ENCODE data around the gene RUNX2.
A peak's percentile ranks its signal among the peaks of the same experiment; 100 is the strongest.

The RUNX2 gene

DNA sequence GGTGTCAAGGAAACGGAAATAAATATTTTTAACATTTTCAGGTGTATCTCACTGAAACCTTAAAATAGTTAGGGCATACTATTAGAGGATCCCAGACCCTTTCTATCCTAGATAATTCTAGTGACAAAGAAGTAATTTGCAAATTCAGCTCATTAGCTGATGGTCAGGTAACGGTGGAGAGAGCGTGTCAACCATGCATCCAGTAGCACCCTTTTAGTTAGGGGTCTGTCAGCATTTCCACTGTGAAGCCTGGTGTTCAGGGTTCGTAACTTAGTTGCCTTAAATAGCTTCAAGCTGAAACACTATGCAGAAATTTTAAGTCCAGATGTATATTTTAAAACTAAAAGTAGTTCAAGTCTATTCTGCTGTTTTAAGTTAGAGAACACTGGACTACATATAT lies 98.1 kb downstream of the RUNX2 start:
- H3K36me3 ChIP-seq (ENCODE audit: control insufficient read depth in 1 of 2, insufficient read depth in 2 of 2, low read length in 2 of 2): no peaks in the 10 kb centered on the region
- H3K4me1 ChIP-seq (ENCODE audit: control insufficient read depth in 1 of 2, insufficient read depth in 2 of 2, low read length in 2 of 2): peaks cover 0 to 22% of the 10 kb centered on the region in 2 donors
- peaks cover 13% of the 10 kb centered on the region for H3K27me3 ChIP-seq (ENCODE audit: low read depth, low read length)
- no peak overlapping the region for H3K4me3 ChIP-seq (ENCODE audit: low read depth in 1 of 2, low read length in 2 of 2)
- no peaks in the 10 kb centered on the region for H3K9me3 ChIP-seq (ENCODE audit: control insufficient read depth in 1 of 2, low read length in 2 of 2)
- no peak overlapping the region for H3K27ac ChIP-seq (ENCODE audit: low read length)

DNA sequence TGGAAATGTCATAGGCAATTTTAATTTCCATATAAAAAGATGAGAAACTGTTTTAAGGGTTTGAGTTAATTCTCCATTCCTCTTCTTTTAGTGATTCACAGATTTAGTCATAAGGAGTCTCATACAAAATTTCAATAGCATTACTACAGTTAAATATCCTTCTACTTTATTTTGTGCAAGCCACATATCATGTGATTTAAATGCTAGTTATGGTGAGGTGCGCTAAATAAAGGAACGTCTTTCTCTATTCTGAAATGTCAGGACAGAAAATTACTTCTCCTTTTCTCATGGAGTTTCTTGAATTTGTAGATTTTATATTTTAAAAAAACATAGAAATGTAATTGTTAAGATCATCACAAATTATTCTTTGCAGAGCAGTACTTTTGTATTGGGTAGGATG lies 99.6 kb downstream of the RUNX2 start:
- Histone ChIP-seq H3K36me3 (ENCODE audit: control insufficient read depth in 1 of 2, insufficient read depth in 2 of 2, low read length in 2 of 2) (no peaks in the 10 kb centered on the region), H3K27ac (ENCODE audit: low read length) (peak overlapping the region; percentile 14), H3K9me3 (ENCODE audit: control insufficient read depth in 1 of 2, low read length in 2 of 2) (no peaks in the 10 kb centered on the region), H3K4me3 (ENCODE audit: low read depth in 1 of 2, low read length in 2 of 2) (no peak overlapping the region), H3K4me1 (ENCODE audit: control insufficient read depth in 1 of 2, insufficient read depth in 2 of 2, low read length in 2 of 2) (peaks cover 0 to 10% of the 10 kb centered on the region in 2 donors), H3K27me3 (ENCODE audit: low read depth, low read length) (peaks cover 9% of the 10 kb centered on the region)

- no peaks in the 10 kb centered on the region for H3K36me3 ChIP-seq (ENCODE audit: control insufficient read depth in 1 of 2, insufficient read depth in 2 of 2, low read length in 2 of 2)
- peaks cover 0 to under 1% of the 10 kb centered on the region in 2 donors for H3K4me1 ChIP-seq (ENCODE audit: control insufficient read depth in 1 of 2, insufficient read depth in 2 of 2, low read length in 2 of 2)
- H3K27ac ChIP-seq (ENCODE audit: low read length): no peak overlapping the region
- H3K27me3 ChIP-seq (ENCODE audit: low read depth, low read length): no peaks in the 10 kb centered on the region
- no peaks in the 10 kb centered on the region for H3K9me3 ChIP-seq (ENCODE audit: control insufficient read depth in 1 of 2, low read length in 2 of 2)
- H3K4me3 ChIP-seq (ENCODE audit: low read depth in 1 of 2, low read length in 2 of 2): no peak overlapping the region
Measured at GRCh38 chr6:45428727-45429126, 100.6 kb downstream of the RUNX2 start.

GRCh38 chr6:45430590-45431202 lies 102.6 kb downstream of the RUNX2 start:
- H3K27ac ChIP-seq (ENCODE audit: low read length): no peak overlapping the region
- H3K9me3 ChIP-seq (ENCODE audit: control insufficient read depth in 1 of 2, low read length in 2 of 2): no peaks in the 10 kb centered on the region
- H3K27me3 ChIP-seq (ENCODE audit: low read depth, low read length): no peaks in the 10 kb centered on the region
- H3K4me1 ChIP-seq (ENCODE audit: control insufficient read depth in 1 of 2, insufficient read depth in 2 of 2, low read length in 2 of 2): no peaks in the 10 kb centered on the region
- no peaks in the 10 kb centered on the region for H3K36me3 ChIP-seq (ENCODE audit: control insufficient read depth in 1 of 2, insufficient read depth in 2 of 2, low read length in 2 of 2)
- no peak overlapping the region for H3K4me3 ChIP-seq (ENCODE audit: low read depth in 1 of 2, low read length in 2 of 2)

DNA sequence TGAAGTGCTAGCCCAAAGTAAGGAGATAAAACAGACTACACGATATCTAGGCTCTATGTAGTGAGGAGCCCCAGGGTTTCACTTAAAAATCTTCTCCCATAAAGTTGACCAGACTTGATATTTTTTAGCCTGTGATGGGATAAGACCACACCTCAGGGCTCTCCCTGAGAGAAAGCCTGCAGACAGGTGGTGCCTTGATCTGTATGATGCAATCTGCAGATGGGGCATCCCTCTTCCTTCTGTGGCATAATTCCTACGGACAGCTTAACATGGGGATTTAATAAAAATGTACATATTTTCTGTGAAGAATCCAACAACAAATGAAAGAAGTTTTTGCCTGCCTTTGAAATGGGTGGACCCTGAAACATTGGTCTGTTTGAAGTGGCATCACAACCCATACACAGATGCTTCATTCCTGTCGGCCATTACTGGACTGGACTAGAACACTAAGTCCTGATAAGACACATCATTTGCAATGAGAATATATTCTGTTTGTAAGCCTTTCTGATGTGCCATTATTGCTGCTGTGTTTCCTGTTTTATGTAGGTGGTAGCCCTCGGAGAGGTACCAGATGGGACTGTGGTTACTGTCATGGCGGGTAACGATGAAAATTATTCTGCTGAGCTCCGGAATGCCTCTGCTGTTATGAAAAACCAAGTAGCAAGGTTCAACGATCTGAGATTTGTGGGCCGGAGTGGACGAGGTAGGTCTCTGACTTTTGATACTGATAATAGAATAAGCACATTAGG lies 103.4 kb downstream of the RUNX2 start:
- no peaks in the 10 kb centered on the region for H3K36me3 ChIP-seq (ENCODE audit: control insufficient read depth in 1 of 2, insufficient read depth in 2 of 2, low read length in 2 of 2)
- H3K4me1 ChIP-seq (ENCODE audit: control insufficient read depth in 1 of 2, insufficient read depth in 2 of 2, low read length in 2 of 2): no peaks in the 10 kb centered on the region
- H3K4me3 ChIP-seq (ENCODE audit: low read depth in 1 of 2, low read length in 2 of 2): peak overlapping the region in 1 of 2 donors; percentile 13
- H3K27me3 ChIP-seq (ENCODE audit: low read depth, low read length): no peaks in the 10 kb centered on the region
- H3K9me3 ChIP-seq (ENCODE audit: control insufficient read depth in 1 of 2, low read length in 2 of 2): no peaks in the 10 kb centered on the region
- H3K27ac ChIP-seq (ENCODE audit: low read length): no peak overlapping the region

DNA sequence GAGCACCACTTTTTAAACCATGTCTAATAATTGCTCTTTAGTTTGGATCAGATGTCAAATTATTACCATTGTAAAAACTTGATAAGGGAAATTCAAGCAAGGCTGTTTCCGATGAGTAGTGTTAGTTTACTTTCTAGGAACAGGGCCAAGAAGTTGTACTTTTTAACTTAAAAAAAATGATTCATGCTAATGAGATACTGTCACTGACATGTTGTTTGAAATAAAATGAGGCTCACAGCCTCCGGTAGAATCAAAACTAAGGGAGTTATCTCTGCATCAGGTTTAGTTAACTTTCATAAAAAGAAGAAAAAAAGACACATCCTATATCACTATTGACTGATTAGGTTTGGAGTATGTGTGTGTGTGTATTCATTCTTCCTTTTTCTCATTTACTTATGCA lies 104.8 kb downstream of the RUNX2 start:
- no peaks in the 10 kb centered on the region for H3K9me3 ChIP-seq (ENCODE audit: control insufficient read depth in 1 of 2, low read length in 2 of 2)
- H3K4me3 ChIP-seq (ENCODE audit: low read depth in 1 of 2, low read length in 2 of 2): no peak overlapping the region
- peaks cover 0 to 6% of the 10 kb centered on the region in 2 donors for H3K4me1 ChIP-seq (ENCODE audit: control insufficient read depth in 1 of 2, insufficient read depth in 2 of 2, low read length in 2 of 2)
- no peaks in the 10 kb centered on the region for H3K36me3 ChIP-seq (ENCODE audit: control insufficient read depth in 1 of 2, insufficient read depth in 2 of 2, low read length in 2 of 2)
- no peaks in the 10 kb centered on the region for H3K27me3 ChIP-seq (ENCODE audit: low read depth, low read length)
- no peak overlapping the region for H3K27ac ChIP-seq (ENCODE audit: low read length)

- H3K36me3 ChIP-seq (ENCODE audit: control insufficient read depth in 1 of 2, insufficient read depth in 2 of 2, low read length in 2 of 2): no peaks in the 10 kb centered on the region
- H3K9me3 ChIP-seq (ENCODE audit: control insufficient read depth in 1 of 2, low read length in 2 of 2): no peaks in the 10 kb centered on the region
- H3K4me3 ChIP-seq (ENCODE audit: low read depth in 1 of 2, low read length in 2 of 2): no peak overlapping the region
- H3K4me1 ChIP-seq (ENCODE audit: control insufficient read depth in 1 of 2, insufficient read depth in 2 of 2, low read length in 2 of 2): peaks cover 0 to 6% of the 10 kb centered on the region in 2 donors
- no peaks in the 10 kb centered on the region for H3K27me3 ChIP-seq (ENCODE audit: low read depth, low read length)
- no peak overlapping the region for H3K27ac ChIP-seq (ENCODE audit: low read length)
Measured at GRCh38 chr6:45433533-45434380, 105.6 kb downstream of the RUNX2 start.

DNA sequence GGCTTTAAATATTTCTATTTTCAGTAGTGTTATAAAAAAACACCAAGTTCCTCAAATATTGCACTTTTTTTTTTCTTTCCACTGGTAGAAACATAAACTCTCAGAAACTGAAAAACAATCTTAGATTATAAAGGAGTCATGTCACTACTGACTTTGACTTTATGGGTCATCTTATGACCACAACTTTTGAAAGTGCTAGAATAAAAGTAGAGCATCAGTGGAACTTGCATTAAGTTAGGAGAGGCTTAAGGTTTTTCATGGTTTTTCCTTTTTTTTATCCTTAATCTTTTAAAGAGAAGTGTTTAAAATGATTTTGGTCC lies 106.2 kb downstream of the RUNX2 start:
- no peaks in the 10 kb centered on the region for H3K27me3 ChIP-seq (ENCODE audit: low read depth, low read length)
- H3K4me1 ChIP-seq (ENCODE audit: control insufficient read depth in 1 of 2, insufficient read depth in 2 of 2, low read length in 2 of 2): peaks cover 0 to 6% of the 10 kb centered on the region in 2 donors
- no peaks in the 10 kb centered on the region for H3K9me3 ChIP-seq (ENCODE audit: control insufficient read depth in 1 of 2, low read length in 2 of 2)
- H3K4me3 ChIP-seq (ENCODE audit: low read depth in 1 of 2, low read length in 2 of 2): no peak overlapping the region
- H3K27ac ChIP-seq (ENCODE audit: low read length): no peak overlapping the region
- no peaks in the 10 kb centered on the region for H3K36me3 ChIP-seq (ENCODE audit: control insufficient read depth in 1 of 2, insufficient read depth in 2 of 2, low read length in 2 of 2)

DNA sequence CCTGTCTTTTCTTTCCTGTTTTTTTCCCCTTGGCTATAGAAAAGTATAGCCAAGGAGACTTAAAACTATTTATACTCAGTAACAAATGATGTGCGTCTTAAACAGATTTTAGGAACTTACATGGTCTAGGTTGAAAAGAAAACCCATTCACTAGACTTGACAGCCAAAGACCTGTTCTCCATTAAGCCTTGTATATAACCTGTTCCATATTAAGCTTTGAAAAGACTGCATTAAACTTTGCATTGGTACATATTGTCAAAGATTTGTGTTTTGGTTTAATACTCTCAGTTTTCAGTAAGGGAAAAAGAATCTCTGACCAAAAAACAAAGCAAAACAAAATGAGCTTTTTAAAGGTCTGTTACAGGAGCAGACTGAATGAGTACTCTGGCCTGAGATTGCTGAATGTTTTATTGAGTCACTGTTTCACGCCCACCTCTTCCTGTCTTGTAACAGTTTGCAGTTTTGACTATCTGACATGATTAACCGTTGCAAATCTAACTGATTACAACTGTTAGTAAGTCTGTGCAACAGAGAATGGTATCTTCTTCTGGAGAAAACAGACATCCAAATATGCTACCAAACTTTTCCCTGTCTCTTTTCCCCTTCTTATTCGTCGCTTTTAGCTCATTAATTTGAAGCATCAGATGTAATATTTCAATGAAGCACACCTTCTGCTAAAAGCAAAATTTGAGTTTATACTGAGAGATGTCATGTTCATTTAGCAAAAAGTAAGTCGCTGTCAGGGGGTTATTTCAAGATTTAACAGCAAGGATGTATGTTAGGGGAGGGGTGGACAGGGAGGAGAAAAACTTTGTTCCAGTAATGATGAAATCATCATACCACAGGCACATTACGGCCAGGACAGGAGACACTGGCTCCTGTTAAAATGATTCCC lies 108.7 kb downstream of the RUNX2 start:
- no peaks in the 10 kb centered on the region for H3K27me3 ChIP-seq (ENCODE audit: low read depth, low read length)
- peaks cover 0 to 6% of the 10 kb centered on the region in 2 donors for H3K4me1 ChIP-seq (ENCODE audit: control insufficient read depth in 1 of 2, insufficient read depth in 2 of 2, low read length in 2 of 2)
- H3K4me3 ChIP-seq (ENCODE audit: low read depth in 1 of 2, low read length in 2 of 2): no peak overlapping the region
- peak overlapping the region; percentile 10 for H3K27ac ChIP-seq (ENCODE audit: low read length)
- H3K36me3 ChIP-seq (ENCODE audit: control insufficient read depth in 1 of 2, insufficient read depth in 2 of 2, low read length in 2 of 2): peaks cover 0 to 3% of the 10 kb centered on the region in 2 donors
- H3K9me3 ChIP-seq (ENCODE audit: control insufficient read depth in 1 of 2, low read length in 2 of 2): no peaks in the 10 kb centered on the region

DNA sequence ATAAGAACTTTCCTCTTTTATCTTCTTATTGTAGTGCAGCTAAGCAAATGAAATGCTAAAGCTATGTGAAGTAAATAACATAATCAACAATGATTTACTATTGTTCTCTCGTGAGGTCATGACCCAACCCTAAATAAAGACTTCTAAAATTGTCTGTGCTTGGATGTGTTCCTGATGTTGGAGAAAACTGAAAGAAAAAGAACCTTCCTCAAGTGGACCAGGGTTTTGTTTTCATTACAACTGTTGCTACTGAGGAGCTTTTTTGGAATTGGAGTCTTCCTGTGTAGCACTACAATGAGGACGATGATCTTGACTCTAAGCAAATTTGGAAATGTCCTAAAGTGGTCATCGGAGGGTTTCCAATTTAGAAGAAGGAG lies 109.3 kb downstream of the RUNX2 start:
- Histone ChIP-seq H3K27me3 (ENCODE audit: low read depth, low read length) (no peaks in the 10 kb centered on the region), H3K9me3 (ENCODE audit: control insufficient read depth in 1 of 2, low read length in 2 of 2) (no peaks in the 10 kb centered on the region), H3K4me1 (ENCODE audit: control insufficient read depth in 1 of 2, insufficient read depth in 2 of 2, low read length in 2 of 2) (peaks cover 0 to 6% of the 10 kb centered on the region in 2 donors), H3K36me3 (ENCODE audit: control insufficient read depth in 1 of 2, insufficient read depth in 2 of 2, low read length in 2 of 2) (peaks cover 0 to 3% of the 10 kb centered on the region in 2 donors), H3K27ac (ENCODE audit: low read length) (no peak overlapping the region), H3K4me3 (ENCODE audit: low read depth in 1 of 2, low read length in 2 of 2) (no peak overlapping the region)

DNA sequence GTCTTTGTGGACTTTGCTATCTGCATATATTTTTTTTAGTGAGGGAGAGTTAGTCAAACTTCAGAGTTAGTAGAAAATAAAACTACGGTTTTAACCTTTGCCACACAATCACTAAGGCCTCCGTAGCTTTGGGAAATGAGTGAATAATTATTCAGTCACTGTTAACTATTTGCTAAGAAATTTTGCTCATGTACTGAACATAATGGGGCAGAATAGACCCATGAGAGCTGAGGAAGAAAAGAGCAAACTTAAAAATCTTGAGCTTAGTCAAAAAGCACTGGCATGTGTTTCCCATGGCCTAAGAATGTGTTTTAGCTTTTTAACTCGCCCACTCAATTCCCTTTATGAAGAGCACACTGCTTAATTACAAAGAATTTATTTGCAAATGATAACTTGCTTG lies 110.0 kb downstream of the RUNX2 start:
- H3K9me3 ChIP-seq (ENCODE audit: control insufficient read depth in 1 of 2, low read length in 2 of 2): no peaks in the 10 kb centered on the region
- peaks cover 0 to 6% of the 10 kb centered on the region in 2 donors for H3K4me1 ChIP-seq (ENCODE audit: control insufficient read depth in 1 of 2, insufficient read depth in 2 of 2, low read length in 2 of 2)
- H3K36me3 ChIP-seq (ENCODE audit: control insufficient read depth in 1 of 2, insufficient read depth in 2 of 2, low read length in 2 of 2): peaks cover 0 to 3% of the 10 kb centered on the region in 2 donors
- no peak overlapping the region for H3K27ac ChIP-seq (ENCODE audit: low read length)
- H3K4me3 ChIP-seq (ENCODE audit: low read depth in 1 of 2, low read length in 2 of 2): no peak overlapping the region
- H3K27me3 ChIP-seq (ENCODE audit: low read depth, low read length): no peaks in the 10 kb centered on the region

Measured in muscle layer of duodenum (tissue), 2 donors.